HG03469 (cell line): ENCODE results near the gene NDUFAF3.

ENCODE experiments used
- ATAC-seq: cut with Tn5 transposase; IDR thresholded peaks from one replicate; pipeline ENCODE4 v1.9.1; 2021; ENCODE audit warnings: mild to moderate bottlenecking, moderate library complexity, moderate number of reproducible peaks; ENCODE audit not compliant: unreplicated experiment

Gene NDUFAF3, protein sequence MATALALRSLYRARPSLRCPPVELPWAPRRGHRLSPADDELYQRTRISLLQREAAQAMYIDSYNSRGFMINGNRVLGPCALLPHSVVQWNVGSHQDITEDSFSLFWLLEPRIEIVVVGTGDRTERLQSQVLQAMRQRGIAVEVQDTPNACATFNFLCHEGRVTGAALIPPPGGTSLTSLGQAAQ

GRCh38 chr3:49021813-49022687, at the start of gene NDUFAF3:
Gene NDUFAF3, plus strand, starts transcription at chr3:49022121. Its CDS starts 24 bp downstream, at chr3:49022145.
- ATAC-seq = peak; percentile 48

DNA sequence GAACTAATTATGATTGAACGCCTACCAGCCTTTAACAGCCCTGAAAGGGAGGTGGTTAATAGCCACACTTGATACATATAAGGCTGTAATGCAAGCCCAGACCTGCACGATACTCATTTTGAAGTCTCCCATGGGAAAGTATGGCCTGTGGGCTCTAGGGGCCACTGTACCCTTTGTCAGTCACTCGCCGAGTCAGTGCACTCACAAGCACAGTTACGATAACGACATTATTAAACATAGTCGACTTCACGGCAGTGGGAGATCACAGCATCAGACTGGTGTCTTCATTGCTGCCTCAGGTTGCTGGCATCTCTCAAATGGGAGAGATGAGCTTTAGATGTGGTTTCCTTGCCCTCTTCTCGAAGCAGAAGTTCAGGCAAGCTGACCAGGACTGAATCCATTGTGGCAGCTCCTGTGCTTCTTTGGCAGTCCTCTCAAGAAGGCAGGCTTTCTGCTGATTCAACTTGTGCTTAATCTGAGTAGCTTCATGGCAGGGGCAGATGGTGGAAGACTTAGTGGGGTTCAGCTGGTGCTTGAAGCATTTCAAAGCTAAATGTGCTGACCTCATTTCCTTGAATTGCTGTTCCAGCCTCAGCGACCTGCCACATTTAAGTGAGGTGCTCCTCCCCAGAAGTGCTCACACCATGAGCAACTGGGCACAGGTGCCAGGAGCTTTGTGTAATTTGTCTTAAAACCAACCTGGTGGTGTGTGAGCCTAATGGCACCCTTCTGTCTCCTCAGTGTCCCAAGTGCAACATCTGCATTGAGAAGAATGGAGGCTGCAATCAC, 47.7 kb upstream of the NDUFAF3 start:
- no peak for ATAC-seq

DNA sequence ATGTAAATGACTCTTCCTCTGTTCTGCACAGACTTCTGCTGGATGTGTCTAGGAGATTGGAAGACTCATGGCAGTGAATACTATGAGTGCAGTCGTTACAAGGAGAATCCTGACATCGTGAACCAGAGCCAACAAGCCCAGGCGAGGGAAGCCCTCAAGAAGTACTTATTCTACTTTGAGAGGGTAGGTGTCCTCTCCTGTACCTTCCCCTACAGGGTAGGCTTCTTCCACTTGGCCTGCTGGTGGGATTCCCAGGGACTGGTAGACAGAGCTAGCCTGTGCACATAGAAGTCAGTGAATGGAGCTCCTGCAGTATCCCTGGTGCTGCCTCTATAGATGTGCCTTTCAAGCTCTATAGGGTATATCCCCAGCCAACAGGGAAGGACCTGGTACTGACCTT, 42.5 kb upstream of the NDUFAF3 start:
- ATAC-seq = no peak

DNA sequence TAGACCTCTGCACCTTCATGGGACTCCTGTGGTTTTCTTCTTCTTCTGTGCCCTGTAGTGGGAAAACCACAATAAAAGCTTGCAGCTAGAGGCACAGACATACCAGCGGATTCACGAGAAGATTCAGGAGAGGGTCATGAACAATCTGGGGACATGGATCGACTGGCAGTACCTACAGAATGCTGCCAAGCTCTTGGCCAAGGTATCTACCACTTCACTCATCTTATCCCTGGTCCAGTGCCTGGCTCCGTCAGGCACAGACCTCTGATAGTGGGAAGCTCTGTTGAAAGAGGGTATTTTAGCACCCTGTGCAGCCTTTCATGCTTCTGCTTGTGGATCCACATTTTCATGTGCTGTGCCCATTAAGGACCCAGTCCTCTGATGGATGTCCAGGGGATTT, 41.6 kb upstream of the NDUFAF3 start:
- ATAC-seq = no peak

DNA sequence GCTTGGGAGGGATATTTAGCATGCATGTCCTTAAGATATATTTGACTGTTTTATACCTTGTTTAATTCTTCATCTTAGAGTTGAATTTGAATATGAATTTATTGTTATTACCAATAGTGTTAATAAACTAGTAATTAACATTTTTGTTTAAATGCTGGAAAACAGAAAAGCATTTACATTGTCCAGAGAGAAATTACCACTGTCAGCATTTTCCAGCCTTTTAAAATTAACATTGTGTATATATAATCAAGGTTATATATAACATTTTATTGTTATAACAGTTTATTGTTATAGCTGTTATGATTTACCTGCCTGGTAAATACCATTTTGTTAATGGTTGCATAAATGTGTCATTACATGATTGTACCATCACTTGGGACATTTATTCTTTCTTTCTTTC, 39.9 kb upstream of the NDUFAF3 start:
- ATAC-seq = no peak

DNA sequence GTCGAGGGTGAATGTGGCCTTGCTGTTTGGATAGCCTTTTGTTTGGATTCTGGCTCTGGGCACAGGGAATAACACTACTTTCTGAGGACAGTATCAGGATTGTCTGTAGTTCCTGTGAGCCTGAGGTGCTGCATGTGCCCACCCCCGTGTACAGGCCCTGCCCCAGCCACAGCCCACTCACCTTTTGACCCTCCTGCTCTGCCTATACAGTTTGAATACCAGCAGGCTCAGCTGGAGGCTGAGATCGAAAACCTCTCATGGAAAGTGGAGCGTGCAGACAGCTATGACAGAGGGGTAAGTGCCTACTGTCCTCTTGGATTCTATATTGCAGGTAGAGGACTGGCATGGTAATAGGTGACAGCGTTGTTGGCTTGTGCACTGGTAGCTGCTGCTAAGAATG, 39.2 kb upstream of the NDUFAF3 start:
- ATAC-seq = no peak

GRCh38 chr3:48983096-48983495, 38.8 kb upstream of the NDUFAF3 start:
- ATAC-seq = no peak

DNA sequence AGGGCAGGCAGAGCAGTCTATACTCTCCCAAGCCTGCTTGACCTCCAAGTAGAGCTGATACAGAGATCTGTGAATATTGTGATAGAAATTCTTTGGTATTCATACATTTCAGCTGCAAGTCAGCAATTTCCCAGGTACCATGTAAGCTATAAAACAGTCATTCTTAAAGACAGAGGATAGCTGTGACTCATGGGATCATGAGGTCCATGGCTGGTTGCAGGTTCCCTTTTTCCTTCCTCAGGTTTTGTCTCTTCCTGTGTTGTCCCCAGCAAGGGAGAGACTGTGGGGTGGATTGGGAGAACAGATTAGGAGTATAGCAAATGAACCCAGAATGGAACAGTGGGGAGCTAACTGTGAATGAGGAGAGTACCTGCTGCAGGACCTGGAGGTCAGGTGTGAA, 37.3 kb upstream of the NDUFAF3 start:
- ATAC-seq = no peak

DNA sequence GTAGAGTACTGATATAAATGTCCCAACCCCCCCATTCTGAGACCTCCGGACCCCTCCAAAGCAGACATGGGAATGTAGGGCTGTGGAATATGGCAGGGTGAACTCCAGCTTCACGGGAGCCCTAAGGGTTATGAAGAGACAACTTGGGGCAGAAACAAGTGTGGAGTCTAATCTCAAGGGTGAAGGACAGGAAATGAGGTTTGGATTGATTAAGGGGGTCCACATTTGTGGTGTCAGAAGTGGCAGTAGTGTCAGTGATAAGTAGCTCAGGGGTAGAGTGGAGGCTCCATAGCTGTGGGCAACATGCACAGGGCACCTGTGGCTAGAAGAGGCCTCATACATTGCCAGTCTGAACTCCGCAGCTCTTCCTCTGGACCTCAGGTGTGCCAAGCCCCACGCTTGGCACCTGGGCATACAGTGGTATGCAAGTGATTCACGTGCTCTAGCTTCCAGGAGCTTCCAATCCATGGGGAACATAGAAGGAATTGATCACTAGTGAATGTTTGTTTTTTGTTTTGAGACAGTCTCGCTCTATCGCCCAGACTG, 36.0 kb upstream of the NDUFAF3 start:
- no peak for ATAC-seq

DNA sequence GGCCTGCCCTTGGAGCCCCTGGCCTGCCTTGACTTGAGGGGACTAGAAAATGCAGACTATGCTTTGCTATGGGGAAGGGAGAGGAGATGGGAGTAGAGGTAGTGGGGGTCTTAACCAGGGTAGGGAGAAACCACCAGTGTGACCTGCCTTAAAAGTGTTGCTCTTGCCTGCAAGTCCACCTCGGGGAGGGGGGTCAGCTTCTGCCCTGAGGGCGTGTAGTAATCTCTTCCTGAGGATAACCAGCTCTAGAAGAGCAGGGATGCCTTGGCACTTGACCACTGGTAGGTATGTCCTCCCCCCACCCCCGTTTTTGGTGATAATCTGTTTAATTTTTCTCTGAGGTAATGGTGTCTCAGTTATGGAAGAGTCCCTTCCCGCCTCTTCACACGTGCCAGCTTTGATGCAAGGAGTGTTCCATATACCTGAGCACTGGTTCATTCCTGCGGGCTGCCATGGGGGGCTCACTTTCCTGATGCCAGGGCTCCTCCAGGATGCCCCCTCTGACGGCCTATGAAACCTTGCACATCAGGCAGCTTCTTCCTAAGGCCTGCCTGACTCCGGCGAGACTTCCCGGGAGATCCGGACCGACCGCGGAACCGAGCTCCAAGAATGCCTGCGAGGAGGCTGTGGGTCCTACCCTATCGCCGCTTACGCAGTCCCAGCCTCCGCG, 32.7 kb upstream of the NDUFAF3 start:
- ATAC-seq = no peak

DNA sequence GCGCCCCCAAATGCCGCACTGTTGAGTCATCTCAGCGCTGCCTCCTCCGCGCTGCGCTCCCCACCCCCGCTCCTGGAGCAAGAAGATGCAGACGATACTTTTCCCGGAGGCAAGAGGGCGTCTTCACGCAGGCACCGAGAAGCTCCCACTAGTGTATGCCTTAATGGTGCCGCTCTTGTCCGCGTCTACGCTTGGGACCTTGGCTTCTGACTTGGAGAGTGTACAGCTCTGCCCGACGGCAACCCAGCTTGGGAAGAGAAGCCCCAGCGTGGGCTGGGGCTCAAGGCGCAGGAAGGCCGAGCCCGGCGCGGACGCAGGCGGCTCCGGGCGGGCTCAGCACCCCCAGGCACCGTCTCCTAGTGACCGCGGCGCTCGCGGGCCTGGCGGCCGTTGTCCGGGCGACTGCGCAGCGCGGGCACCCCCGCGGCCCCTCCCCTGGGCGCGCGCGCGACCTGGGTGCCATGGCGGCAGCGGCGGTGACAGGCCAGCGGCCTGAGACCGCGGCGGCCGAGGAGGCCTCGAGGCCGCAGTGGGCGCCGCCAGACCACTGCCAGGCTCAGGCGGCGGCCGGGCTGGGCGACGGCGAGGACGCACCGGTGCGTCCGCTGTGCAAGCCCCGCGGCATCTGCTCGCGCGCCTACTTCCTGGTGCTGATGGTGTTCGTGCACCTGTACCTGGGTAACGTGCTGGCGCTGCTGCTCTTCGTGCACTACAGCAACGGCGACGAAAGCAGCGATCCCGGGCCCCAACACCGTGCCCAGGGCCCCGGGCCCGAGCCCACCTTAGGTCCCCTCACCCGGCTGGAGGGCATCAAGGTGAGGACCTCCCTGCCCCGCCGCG, 31.9 kb upstream of the NDUFAF3 start, which contains the start of gene P4HTM:
TSS of gene P4HTM (plus strand) at position 446 of the 840 bp plus-strand sequence. CDS start at position 462, 16 bp downstream.
- ATAC-seq = no peak

DNA sequence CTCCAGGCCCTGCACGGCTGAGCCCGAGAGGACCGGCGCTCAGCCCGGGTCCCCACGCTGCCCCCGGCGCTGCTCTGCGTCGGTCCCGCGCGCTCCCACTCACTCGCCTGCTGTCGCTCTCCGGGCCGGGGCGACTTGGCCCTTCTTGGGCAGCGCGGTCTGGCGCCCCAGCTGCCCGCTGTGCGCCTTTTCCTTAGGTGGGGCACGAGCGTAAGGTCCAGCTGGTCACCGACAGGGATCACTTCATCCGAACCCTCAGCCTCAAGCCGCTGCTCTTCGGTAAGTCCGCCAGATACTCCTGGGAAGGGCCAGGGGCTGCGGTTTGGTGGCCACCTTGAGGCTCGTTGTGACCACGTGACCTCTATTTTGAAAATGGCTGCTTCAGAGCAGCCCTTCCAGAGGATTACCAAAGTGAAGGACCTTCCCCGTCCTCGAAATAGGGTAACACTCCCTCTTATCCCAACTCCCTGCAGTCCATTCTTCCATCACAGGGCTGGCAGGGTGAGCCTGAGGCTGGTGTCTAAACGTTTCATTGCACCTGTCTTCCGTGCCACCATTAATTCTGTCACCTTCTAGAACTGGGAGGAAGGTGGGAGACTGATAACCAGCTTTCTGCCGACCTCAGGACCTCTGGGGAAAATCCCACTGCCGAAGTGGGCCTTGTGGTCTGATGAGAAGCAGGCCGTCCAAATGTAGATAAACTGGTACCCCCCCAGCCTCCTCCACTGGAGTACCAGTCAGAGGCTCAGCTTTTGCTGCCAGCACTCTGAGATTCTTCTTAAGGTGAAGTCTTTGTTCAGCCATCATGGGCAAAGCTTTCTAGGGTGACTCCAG, 31.1 kb upstream of the NDUFAF3 start:
- ATAC-seq = no peak

DNA sequence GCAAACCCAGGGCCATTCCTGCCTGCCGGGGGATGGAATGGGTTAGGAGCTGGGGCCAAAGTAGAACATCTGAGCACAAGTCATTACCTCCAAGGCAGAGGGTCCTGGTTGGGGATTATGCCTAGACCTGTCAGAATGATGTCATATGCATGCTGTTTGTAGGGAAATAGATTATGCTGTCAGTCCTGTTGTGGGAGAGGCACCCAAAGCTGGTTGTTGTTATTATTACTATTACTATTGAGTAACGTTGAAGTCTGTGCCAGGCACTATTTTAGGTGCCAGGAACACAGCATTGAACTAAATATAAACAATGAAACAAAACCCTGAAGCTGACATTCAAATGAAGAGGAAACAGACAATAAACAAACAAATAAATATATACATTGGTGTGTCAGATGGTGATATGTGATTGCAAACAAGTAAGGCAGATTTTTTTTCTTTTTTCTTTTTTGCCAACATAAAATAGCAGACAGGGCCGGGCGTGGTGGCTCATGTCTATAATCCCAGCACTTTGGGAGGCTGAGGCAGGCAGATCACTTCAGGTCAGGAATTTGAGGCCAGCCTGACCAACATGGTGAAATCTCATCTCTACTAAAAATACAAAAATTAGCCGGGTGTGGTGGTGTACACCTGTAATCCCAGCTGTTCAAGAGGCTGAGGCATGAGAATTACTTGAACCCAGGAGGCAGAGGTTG, 29.9 kb upstream of the NDUFAF3 start:
- ATAC-seq = no peak

DNA sequence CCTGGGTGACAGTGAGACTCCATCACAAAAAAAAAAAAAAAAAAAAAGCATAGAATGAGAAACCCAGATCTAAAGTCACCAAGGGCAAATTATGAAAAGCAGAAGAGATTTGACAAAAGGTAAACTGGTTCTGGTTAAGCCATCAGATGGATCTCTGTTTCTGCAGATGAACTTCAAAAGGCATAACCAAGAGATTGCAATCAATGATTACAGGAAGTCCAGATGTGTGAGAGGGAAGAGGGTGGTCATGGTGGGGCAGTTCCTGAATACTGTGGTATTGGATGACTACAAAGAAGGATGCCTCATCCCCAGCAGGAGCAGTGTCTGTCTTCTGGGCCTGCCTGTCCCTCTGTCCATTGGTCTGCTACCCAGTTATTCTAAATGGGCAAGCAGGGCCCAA, 28.1 kb upstream of the NDUFAF3 start:
- no peak for ATAC-seq

GRCh38 chr3:48996640-48997039, 25.3 kb upstream of the NDUFAF3 start:
- no peak for ATAC-seq

DNA sequence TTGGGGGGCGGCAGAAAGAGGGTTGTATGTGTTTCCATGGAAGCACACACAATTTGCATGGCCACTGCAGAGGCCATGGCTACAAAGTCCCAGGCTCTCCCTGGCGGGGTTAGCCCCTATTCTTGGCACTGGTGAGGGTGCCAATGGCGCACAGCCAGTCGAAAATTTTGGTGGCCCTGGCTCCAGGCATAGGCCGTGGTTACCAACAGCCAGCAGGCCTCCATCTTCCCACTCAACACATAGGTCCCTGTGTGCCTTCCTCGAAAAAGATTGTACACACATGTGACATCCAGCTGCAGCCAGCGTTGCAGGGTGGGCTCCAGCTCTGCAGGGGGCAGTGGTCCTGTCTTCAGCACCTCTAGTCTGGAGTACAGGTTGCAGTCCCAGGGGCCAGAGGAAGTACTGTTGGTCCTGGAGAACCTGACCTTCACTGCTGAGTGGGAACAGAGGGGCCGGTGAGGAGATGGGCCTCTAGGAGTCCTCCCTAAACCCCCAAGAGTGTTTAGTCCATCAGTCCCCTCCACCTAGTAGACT, 24.8 kb upstream of the NDUFAF3 start:
- ATAC-seq = no peak

GRCh38 chr3:48997714-48998637, 23.9 kb upstream of the NDUFAF3 start:
- no peak for ATAC-seq
